Neutrophil (primary cell): ENCODE data around the gene PDCD1LG2.
"Not testable (repeated sequence)": the region's sequence is repeated elsewhere in the genome, so short reads cannot be mapped to it uniquely, and the experiment has no call there.

Experiments
- H3K27ac ChIP-seq: fragments of 200-600 bp; sonication (generic); 2 replicates; pipeline ENCODE4 v1.5.1; 2016; ENCODE audit warnings: mild to moderate bottlenecking, moderate library complexity
- H3K27me3 ChIP-seq: fragments of 200-600 bp; sonication (generic); 2 replicates; pipeline ENCODE4 v1.6.0; 2016; ENCODE audit warnings: mild to moderate bottlenecking
- H3K36me3 ChIP-seq: fragments of 200-600 bp; sonication (generic); 2 replicates; pipeline ENCODE4 v1.5.1; 2017
- H3K4me1 ChIP-seq, 2 experiments: fragments of 200-600 bp in 1 of 2; sonication (generic) in 1 of 2; 1 replicate in 1 of 2; 2 replicates in 1 of 2; pipeline versions ENCODE4 v1.5.1 to v1.6.1; 2013 to 2016; ENCODE audit warnings: low read depth in 1 of 2, low read length in 1 of 2, mild to moderate bottlenecking in 1 of 2, moderate library complexity in 1 of 2; ENCODE audit not compliant: control insufficient read depth in 1 of 2, insufficient read depth in 1 of 2
- H3K4me3 ChIP-seq, 2 experiments: fragments of 200-600 bp in 1 of 2; sonication (generic) in 1 of 2; 1 replicate in 1 of 2; 2 replicates in 1 of 2; pipeline ENCODE4 v1.5.1; 2013 to 2016; ENCODE audit warnings: low read depth in 1 of 2, low read length in 1 of 2, mild to moderate bottlenecking in 1 of 2, moderate library complexity in 1 of 2
- H3K9me3 ChIP-seq: fragments of 200-600 bp; sonication (generic); 2 replicates; pipeline ENCODE4 v1.5.1; 2016
- CTCF ChIP-seq: fragments of 200-600 bp; sonication (generic); IDR thresholded peaks from 2 replicates; pipeline ENCODE4 v1.5.1; 2016; ENCODE audit warnings: antibody characterized with exemption

The PDCD1LG2 gene

GRCh38 chr9:5470816-5471215 lies 39.5 kb upstream of the PDCD1LG2 start:
- H3K9me3 ChIP-seq: no peaks in the 10 kb centered on the region
- TF ChIP-seq CTCF: no peak
- H3K4me1 ChIP-seq: peaks cover 8 to 13% of the 10 kb centered on the region in 2 experiments
- no peak overlapping the region for H3K4me3 ChIP-seq
- H3K27ac ChIP-seq: no peak overlapping the region
- H3K36me3 ChIP-seq: no peaks in the 10 kb centered on the region
- H3K27me3 ChIP-seq: no peaks in the 10 kb centered on the region

GRCh38 chr9:5475611-5476010 lies 34.7 kb upstream of the PDCD1LG2 start:
- not testable (repeated sequence) for H3K27ac ChIP-seq, H3K36me3 ChIP-seq, H3K27me3 ChIP-seq, H3K4me1 ChIP-seq, H3K9me3 ChIP-seq, H3K4me3 ChIP-seq

- H3K27ac ChIP-seq: no peak overlapping the region
- H3K36me3 ChIP-seq: no peaks in the 10 kb centered on the region
- H3K9me3 ChIP-seq: no peaks in the 10 kb centered on the region
- TF ChIP-seq CTCF: no peak
- no peak overlapping the region for H3K4me3 ChIP-seq
- H3K27me3 ChIP-seq: no peaks in the 10 kb centered on the region
- H3K4me1 ChIP-seq: peaks cover 0 to 3% of the 10 kb centered on the region in 2 experiments
Measured at GRCh38 chr9:5478206-5478605, 32.1 kb upstream of the PDCD1LG2 start.

- no peak overlapping the region for H3K27ac ChIP-seq
- no peaks in the 10 kb centered on the region for H3K27me3 ChIP-seq
- TF ChIP-seq CTCF: no peak
- H3K9me3 ChIP-seq: no peaks in the 10 kb centered on the region
- peaks cover 0 to 3% of the 10 kb centered on the region in 2 experiments for H3K4me1 ChIP-seq
- H3K4me3 ChIP-seq: no peak overlapping the region
- no peaks in the 10 kb centered on the region for H3K36me3 ChIP-seq
Measured at GRCh38 chr9:5479994-5480694, 30.2 kb upstream of the PDCD1LG2 start.

- H3K27me3 ChIP-seq: no peaks in the 10 kb centered on the region
- H3K27ac ChIP-seq: no peak overlapping the region
- peaks cover 0 to 3% of the 10 kb centered on the region in 2 experiments for H3K4me1 ChIP-seq
- TF ChIP-seq CTCF: no peak
- no peaks in the 10 kb centered on the region for H3K36me3 ChIP-seq
- no peak overlapping the region for H3K4me3 ChIP-seq
- H3K9me3 ChIP-seq: no peaks in the 10 kb centered on the region
Measured at GRCh38 chr9:5480919-5481318, 29.4 kb upstream of the PDCD1LG2 start.

- Histone ChIP-seq H3K27me3 (no peaks in the 10 kb centered on the region), H3K4me3 (no peak overlapping the region), H3K4me1 (peaks cover 0 to 3% of the 10 kb centered on the region in 2 experiments), H3K36me3 (no peaks in the 10 kb centered on the region), H3K9me3 (no peaks in the 10 kb centered on the region), H3K27ac (no peak overlapping the region)
- no peak for TF ChIP-seq CTCF
Measured at GRCh38 chr9:5481322-5482040, 28.9 kb upstream of the PDCD1LG2 start.
